Measurements from ENCODE around the gene ZNF804A.

GRCh38 chr2:184735611-184736010 lies 137.3 kb downstream of the ZNF804A start:
- TF ChIP-seq, protein P1, sequence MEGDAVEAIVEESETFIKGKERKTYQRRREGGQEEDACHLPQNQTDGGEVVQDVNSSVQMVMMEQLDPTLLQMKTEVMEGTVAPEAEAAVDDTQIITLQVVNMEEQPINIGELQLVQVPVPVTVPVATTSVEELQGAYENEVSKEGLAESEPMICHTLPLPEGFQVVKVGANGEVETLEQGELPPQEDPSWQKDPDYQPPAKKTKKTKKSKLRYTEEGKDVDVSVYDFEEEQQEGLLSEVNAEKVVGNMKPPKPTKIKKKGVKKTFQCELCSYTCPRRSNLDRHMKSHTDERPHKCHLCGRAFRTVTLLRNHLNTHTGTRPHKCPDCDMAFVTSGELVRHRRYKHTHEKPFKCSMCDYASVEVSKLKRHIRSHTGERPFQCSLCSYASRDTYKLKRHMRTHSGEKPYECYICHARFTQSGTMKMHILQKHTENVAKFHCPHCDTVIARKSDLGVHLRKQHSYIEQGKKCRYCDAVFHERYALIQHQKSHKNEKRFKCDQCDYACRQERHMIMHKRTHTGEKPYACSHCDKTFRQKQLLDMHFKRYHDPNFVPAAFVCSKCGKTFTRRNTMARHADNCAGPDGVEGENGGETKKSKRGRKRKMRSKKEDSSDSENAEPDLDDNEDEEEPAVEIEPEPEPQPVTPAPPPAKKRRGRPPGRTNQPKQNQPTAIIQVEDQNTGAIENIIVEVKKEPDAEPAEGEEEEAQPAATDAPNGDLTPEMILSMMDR (IDR thresholded peaks at IDR 0.05): no peak
- TF ChIP-seq POLR2A (IDR thresholded peaks at IDR 0.05): no peak
- no peak for TF ChIP-seq EP300 (IDR thresholded peaks at IDR 0.05)
